ENCODE results near the gene PPDPF. TPM values are rescaled to one million over a fixed set of nuclear protein-coding genes. Genes with fewer than 3 reads are reported as not detected.

Gene PPDPF
- total RNA-seq, 4 donors from 2014 or later = 122 to 426 (median 348) TPM

GRCh38 chr20:63491078-63491477 lies 29.5 kb upstream of the PPDPF start:
- WGBS, 2 donors = 85 to 90% methylated on average over 3 to 4 of the region's 4 CpGs
- no peak overlapping the region for H3K4me3 ChIP-seq (ENCODE audit: low read depth, poor library complexity, severe bottlenecking)
- no peak for DNase-seq (ENCODE audit: low spot score in 2 of 2)
- no peak for TF ChIP-seq POLR2A (IDR thresholded peaks at IDR 0.05)
- TF ChIP-seq, protein P1, sequence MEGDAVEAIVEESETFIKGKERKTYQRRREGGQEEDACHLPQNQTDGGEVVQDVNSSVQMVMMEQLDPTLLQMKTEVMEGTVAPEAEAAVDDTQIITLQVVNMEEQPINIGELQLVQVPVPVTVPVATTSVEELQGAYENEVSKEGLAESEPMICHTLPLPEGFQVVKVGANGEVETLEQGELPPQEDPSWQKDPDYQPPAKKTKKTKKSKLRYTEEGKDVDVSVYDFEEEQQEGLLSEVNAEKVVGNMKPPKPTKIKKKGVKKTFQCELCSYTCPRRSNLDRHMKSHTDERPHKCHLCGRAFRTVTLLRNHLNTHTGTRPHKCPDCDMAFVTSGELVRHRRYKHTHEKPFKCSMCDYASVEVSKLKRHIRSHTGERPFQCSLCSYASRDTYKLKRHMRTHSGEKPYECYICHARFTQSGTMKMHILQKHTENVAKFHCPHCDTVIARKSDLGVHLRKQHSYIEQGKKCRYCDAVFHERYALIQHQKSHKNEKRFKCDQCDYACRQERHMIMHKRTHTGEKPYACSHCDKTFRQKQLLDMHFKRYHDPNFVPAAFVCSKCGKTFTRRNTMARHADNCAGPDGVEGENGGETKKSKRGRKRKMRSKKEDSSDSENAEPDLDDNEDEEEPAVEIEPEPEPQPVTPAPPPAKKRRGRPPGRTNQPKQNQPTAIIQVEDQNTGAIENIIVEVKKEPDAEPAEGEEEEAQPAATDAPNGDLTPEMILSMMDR (IDR thresholded peaks at IDR 0.05) = no peak
- intact Hi-C loops (cut with DNase I; ENCODE audit: low total_unique reads) = no loop called here

- TF ChIP-seq, protein P1 (IDR thresholded peaks at IDR 0.05) = no peak
- no peak for TF ChIP-seq POLR2A (IDR thresholded peaks at IDR 0.05)
- H3K4me3 ChIP-seq (ENCODE audit: low read depth, poor library complexity, severe bottlenecking) = no peak overlapping the region
- no peak for DNase-seq (ENCODE audit: low spot score in 2 of 2)
- intact Hi-C loops (cut with DNase I; ENCODE audit: low total_unique reads) = no loop called here
- 51 to 90% methylated on average over 4 of the region's 4 CpGs for WGBS, 2 donors
Observed at GRCh38 chr20:63491635-63492230, 28.8 kb upstream of the PPDPF start.

GRCh38 chr20:63492518-63492917 lies 28.0 kb upstream of the PPDPF start:
- DNase-seq (ENCODE audit: low spot score in 2 of 2) = no peak
- intact Hi-C loops (cut with DNase I; ENCODE audit: low total_unique reads) = no loop called here
- TF ChIP-seq, protein P1 (IDR thresholded peaks at IDR 0.05) = no peak
- no peak for TF ChIP-seq POLR2A (IDR thresholded peaks at IDR 0.05)
- no peak overlapping the region for H3K4me3 ChIP-seq (ENCODE audit: low read depth, poor library complexity, severe bottlenecking)
- WGBS, 2 donors = 91 to 94% methylated on average over 2 of the region's 2 CpGs

GRCh38 chr20:63492982-63493381 lies 27.6 kb upstream of the PPDPF start:
- no peak overlapping the region for H3K4me3 ChIP-seq (ENCODE audit: low read depth, poor library complexity, severe bottlenecking)
- intact Hi-C loops (cut with DNase I; ENCODE audit: low total_unique reads) = no loop called here
- no peak for DNase-seq (ENCODE audit: low spot score in 2 of 2)
- 91 to 94% methylated on average over 14 of the region's 14 CpGs for WGBS, 2 donors
- TF ChIP-seq POLR2A (IDR thresholded peaks at IDR 0.05) = no peak
- TF ChIP-seq, protein P1 (IDR thresholded peaks at IDR 0.05) = no peak

DNA sequence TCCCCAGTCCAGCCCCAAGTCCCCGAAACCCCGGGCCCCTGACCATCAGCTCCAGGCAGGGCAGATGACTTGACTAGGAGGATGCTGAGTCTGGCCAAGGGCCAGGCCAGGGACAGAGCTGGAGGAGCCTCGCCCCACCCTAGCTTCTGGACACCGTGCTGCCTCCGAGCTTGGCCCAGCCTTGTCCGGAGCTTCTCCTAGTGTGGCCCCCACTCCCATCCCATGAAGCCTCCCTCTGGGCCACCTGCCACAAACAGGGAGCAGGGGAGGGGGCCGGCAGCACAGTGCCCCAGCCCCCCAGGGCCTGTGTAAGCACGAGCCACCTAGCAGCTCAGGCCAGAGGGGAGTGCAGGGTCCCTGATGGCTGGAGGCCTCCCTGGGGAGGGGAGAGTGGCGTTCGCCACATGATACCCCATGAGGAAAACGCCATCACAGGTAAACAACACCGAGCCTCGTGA lies 27.0 kb upstream of the PPDPF start:
- intact Hi-C loops (cut with DNase I; ENCODE audit: low total_unique reads) = no loop called here
- no peak for TF ChIP-seq POLR2A (IDR thresholded peaks at IDR 0.05)
- TF ChIP-seq, protein P1 (IDR thresholded peaks at IDR 0.05) = no peak
- DNase-seq (ENCODE audit: low spot score in 2 of 2) = no peak
- 49 to 76% methylated on average over 12 of the region's 13 CpGs for WGBS, 2 donors
- H3K4me3 ChIP-seq (ENCODE audit: low read depth, poor library complexity, severe bottlenecking) = no peak overlapping the region

- no peak overlapping the region for H3K4me3 ChIP-seq (ENCODE audit: low read depth, poor library complexity, severe bottlenecking)
- DNase-seq (ENCODE audit: low spot score in 2 of 2) = no peak
- intact Hi-C loops (cut with DNase I; ENCODE audit: low total_unique reads) = no loop called here
- WGBS, 2 donors = 67 to 78% methylated on average over 4 to 6 of the region's 7 CpGs
- TF ChIP-seq, protein P1 (IDR thresholded peaks at IDR 0.05) = no peak
- no peak for TF ChIP-seq POLR2A (IDR thresholded peaks at IDR 0.05)
Observed at GRCh38 chr20:63494084-63494419, 26.5 kb upstream of the PPDPF start.
